HEK293 (cell line): ENCODE measurements around the gene GNAI2.
"Not testable (repeated sequence)": the region's sequence is repeated elsewhere in the genome, so short reads cannot be mapped to it uniquely, and the experiment has no call there.

ENCODE experiments used
- CTCF ChIA-PET: fragments of 350-600 bp; formaldehyde crosslinking; extraction: SDS; loops from one replicate; lab custom pipeline; 2021; ENCODE audit warnings: antibody characterized with exemption; lab: Yijun Ruan, JAX
- POLR2A ChIA-PET: fragments of 300-600 bp; formaldehyde crosslinking; extraction: SDS; loops from one replicate; lab custom pipeline; 2020; ENCODE audit warnings: antibody characterized with exemption, inconsistent platforms; lab: Yijun Ruan, JAX
- H3K27ac ChIP-seq: fragments of 200-500 bp; sonication (Bioruptor generic); 2 replicates; pipeline ENCODE4 v1.5.1; 2014; ENCODE audit warnings: low read depth, low read length, control low read depth, inconsistent platforms; ENCODE audit errors: extremely low read depth
- H3K36me3 ChIP-seq, 2 experiments: fragments of 200-500 bp in 1 of 2; sonication (Bioruptor generic) in 1 of 2; 1 replicate in 1 of 2; 2 replicates in 1 of 2; pipeline ENCODE4 v1.5.1; 2014 to 2017; ENCODE audit warnings: inconsistent platforms in 2 of 2, low read length in 2 of 2; ENCODE audit not compliant: control insufficient read depth in 2 of 2, insufficient read depth in 1 of 2
- H3K4me1 ChIP-seq: fragments of 200-500 bp; sonication (Bioruptor generic); 2 replicates; pipeline ENCODE4 v1.5.1; 2014; ENCODE audit warnings: mild to moderate bottlenecking, low read length, inconsistent platforms; ENCODE audit not compliant: control insufficient read depth, insufficient read depth
- H3K4me3 ChIP-seq: 2 replicates; pipeline ENCODE4 v1.5.1; 2011; ENCODE audit warnings: low read depth, mild to moderate bottlenecking, control low read depth, low read length, moderate library complexity
- H3K9me3 ChIP-seq: fragments of 200-500 bp; sonication (Bioruptor generic); 2 replicates; pipeline ENCODE4 v1.5.1; 2014; ENCODE audit warnings: low read depth, low read length, inconsistent platforms; ENCODE audit not compliant: control insufficient read depth, insufficient read depth
- GLI4 ChIP-seq: fragments of 450-650 bp; formaldehyde crosslinking; IDR thresholded peaks from 2 replicates; pipeline ENCODE4 v1.5.1; 2016; ENCODE audit warnings: missing biosample characterization, missing genetic modification characterization
- KLF1 ChIP-seq: fragments of 450-650 bp; formaldehyde crosslinking; IDR thresholded peaks from 2 replicates; pipeline ENCODE4 v1.5.1; 2016; ENCODE audit warnings: missing biosample characterization, missing genetic modification characterization
- SCRT2 ChIP-seq: fragments of 450-650 bp; formaldehyde crosslinking; IDR thresholded peaks from 2 replicates; pipeline ENCODE4 v1.5.1; 2016; ENCODE audit warnings: missing biosample characterization, missing genetic modification characterization
- SP7 ChIP-seq: fragments of 450-650 bp; formaldehyde crosslinking; IDR thresholded peaks from 2 replicates; pipeline ENCODE4 v1.5.1; 2016; ENCODE audit warnings: missing biosample characterization, missing genetic modification characterization
- ZBTB20 ChIP-seq: fragments of 450-650 bp; formaldehyde crosslinking; IDR thresholded peaks from 2 replicates; pipeline ENCODE4 v1.5.1; 2016; ENCODE audit warnings: missing biosample characterization, missing genetic modification characterization
- ZBTB48 ChIP-seq: fragments of 450-650 bp; formaldehyde crosslinking; IDR thresholded peaks from 2 replicates; pipeline ENCODE4 v1.5.1; 2016; ENCODE audit warnings: missing biosample characterization, missing genetic modification characterization
- ZFP3 ChIP-seq: fragments of 450-650 bp; formaldehyde crosslinking; IDR thresholded peaks from 2 replicates; pipeline ENCODE4 v1.5.1; 2016; ENCODE audit warnings: low read depth, missing biosample characterization, missing genetic modification characterization
- ZFP37 ChIP-seq: fragments of 450-650 bp; formaldehyde crosslinking; IDR thresholded peaks from 2 replicates; pipeline ENCODE4 v1.5.1; 2016; ENCODE audit warnings: missing biosample characterization, missing genetic modification characterization
- ZNF211 ChIP-seq: fragments of 450-650 bp; formaldehyde crosslinking; IDR thresholded peaks from 2 replicates; pipeline ENCODE4 v1.5.1; 2016; ENCODE audit warnings: low read depth, missing biosample characterization, missing genetic modification characterization
- ZNF274 ChIP-seq, 2 experiments: fragments of 200-500 bp in 1 of 2; fragments of 450-650 bp in 1 of 2; sonication (Bioruptor generic) in 1 of 2; formaldehyde crosslinking in 1 of 2; IDR thresholded peaks; 2 replicates each; pipeline versions ENCODE4 v1.5.1 to v1.6.1; 2014 to 2016; ENCODE audit warnings: borderline replicate concordance in 1 of 2, inconsistent platforms in 1 of 2, low read length in 1 of 2, missing biosample characterization in 1 of 2, missing genetic modification characterization in 1 of 2
- ZNF48 ChIP-seq: fragments of 450-650 bp; formaldehyde crosslinking; IDR thresholded peaks from 2 replicates; pipeline ENCODE4 v1.5.1; 2016; ENCODE audit warnings: missing biosample characterization, missing genetic modification characterization
- ZNF521 ChIP-seq: fragments of 450-650 bp; formaldehyde crosslinking; IDR thresholded peaks from 2 replicates; pipeline ENCODE4 v1.5.1; 2017; ENCODE audit warnings: missing biosample characterization, mild to moderate bottlenecking, missing genetic modification characterization
- ZNF600 ChIP-seq: fragments of 450-650 bp; formaldehyde crosslinking; IDR thresholded peaks from 2 replicates; pipeline ENCODE4 v1.5.1; 2016; ENCODE audit warnings: missing biosample characterization, missing genetic modification characterization
- ZNF610 ChIP-seq: fragments of 450-650 bp; formaldehyde crosslinking; IDR thresholded peaks from 2 replicates; pipeline ENCODE4 v1.5.1; 2016; ENCODE audit warnings: missing biosample characterization, missing genetic modification characterization, borderline replicate concordance
- ZNF654 ChIP-seq: fragments of 450-650 bp; formaldehyde crosslinking; IDR thresholded peaks from 2 replicates; pipeline ENCODE4 v1.5.1; 2016; ENCODE audit warnings: low read depth, missing biosample characterization, missing genetic modification characterization
- ZNF658 ChIP-seq: fragments of 450-650 bp; formaldehyde crosslinking; IDR thresholded peaks from 2 replicates; pipeline ENCODE4; 2016; ENCODE audit warnings: missing biosample characterization, missing genetic modification characterization
- ZNF660 ChIP-seq: fragments of 450-650 bp; IDR thresholded peaks from 2 replicates; pipeline ENCODE4 v1.5.1; 2018; ENCODE audit warnings: missing biosample characterization, mild to moderate bottlenecking, missing genetic modification characterization
- TF ChIP-seq, protein P1 (sequence below): fragments of 450-650 bp; formaldehyde crosslinking; IDR thresholded peaks from 2 replicates; pipeline ENCODE4 v1.5.1; 2016; ENCODE audit warnings: missing biosample characterization, missing genetic modification characterization
- TF ChIP-seq, protein P2 (sequence below): fragments of 450-650 bp; formaldehyde crosslinking; IDR thresholded peaks from 2 replicates; pipeline ENCODE4 v1.5.1; 2017; ENCODE audit warnings: missing biosample characterization, missing genetic modification characterization
- TF ChIP-seq, protein P3 (sequence below): fragments of 450-650 bp; formaldehyde crosslinking; IDR thresholded peaks from 2 replicates; pipeline ENCODE4 v1.5.1; 2016; ENCODE audit warnings: missing biosample characterization, missing genetic modification characterization, borderline replicate concordance

GNAI2 gene

DNA sequence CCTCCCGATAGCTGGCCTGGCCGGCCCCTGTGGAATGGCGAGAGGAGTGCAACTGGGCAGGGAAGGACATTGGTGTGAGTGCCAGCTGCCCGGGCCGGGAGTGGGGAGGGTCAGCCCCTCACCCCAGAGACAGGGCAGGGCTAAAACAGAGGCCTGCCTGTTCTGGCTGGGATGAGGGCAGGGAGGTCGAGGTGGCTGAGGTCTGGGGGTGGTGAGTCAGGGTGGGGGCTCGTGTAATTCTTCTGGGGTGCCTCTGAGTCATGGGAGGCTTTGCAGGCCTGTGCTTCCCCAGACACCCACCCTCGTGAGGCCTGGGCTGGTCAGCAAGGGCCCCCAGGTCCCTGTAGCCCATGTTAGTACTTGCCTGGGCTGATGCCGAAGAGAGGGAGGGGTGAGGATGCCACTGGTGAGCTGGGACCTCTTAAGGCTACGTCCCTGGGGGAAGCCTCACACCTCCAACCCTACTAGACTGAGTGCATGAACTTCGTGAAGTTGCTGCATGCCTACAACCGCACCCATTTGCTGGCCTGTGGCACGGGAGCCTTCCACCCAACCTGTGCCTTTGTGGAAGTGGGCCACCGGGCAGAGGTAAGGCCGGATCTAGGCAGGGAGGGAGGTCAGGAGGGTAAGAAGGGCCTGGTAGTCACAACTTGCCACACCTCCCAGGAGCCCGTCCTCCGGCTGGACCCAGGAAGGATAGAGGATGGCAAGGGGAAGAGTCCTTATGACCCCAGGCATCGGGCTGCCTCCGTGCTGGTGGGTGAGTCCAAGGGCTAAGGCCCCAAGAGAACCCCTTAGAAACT is 34.6 kb downstream of the GNAI2 start (continued):
- TF ChIP-seq ZNF521 (tag by site-specific recombination) (no peak), KLF1 (tag by site-specific recombination) (no peak), ZBTB20 (tag by site-specific recombination) (no peak), GLI4 (tag by site-specific recombination) (no peak), ZNF211 (tag by site-specific recombination) (no peak), ZNF48 (tag by site-specific recombination) (no peak)
- TF ChIP-seq, protein P1, sequence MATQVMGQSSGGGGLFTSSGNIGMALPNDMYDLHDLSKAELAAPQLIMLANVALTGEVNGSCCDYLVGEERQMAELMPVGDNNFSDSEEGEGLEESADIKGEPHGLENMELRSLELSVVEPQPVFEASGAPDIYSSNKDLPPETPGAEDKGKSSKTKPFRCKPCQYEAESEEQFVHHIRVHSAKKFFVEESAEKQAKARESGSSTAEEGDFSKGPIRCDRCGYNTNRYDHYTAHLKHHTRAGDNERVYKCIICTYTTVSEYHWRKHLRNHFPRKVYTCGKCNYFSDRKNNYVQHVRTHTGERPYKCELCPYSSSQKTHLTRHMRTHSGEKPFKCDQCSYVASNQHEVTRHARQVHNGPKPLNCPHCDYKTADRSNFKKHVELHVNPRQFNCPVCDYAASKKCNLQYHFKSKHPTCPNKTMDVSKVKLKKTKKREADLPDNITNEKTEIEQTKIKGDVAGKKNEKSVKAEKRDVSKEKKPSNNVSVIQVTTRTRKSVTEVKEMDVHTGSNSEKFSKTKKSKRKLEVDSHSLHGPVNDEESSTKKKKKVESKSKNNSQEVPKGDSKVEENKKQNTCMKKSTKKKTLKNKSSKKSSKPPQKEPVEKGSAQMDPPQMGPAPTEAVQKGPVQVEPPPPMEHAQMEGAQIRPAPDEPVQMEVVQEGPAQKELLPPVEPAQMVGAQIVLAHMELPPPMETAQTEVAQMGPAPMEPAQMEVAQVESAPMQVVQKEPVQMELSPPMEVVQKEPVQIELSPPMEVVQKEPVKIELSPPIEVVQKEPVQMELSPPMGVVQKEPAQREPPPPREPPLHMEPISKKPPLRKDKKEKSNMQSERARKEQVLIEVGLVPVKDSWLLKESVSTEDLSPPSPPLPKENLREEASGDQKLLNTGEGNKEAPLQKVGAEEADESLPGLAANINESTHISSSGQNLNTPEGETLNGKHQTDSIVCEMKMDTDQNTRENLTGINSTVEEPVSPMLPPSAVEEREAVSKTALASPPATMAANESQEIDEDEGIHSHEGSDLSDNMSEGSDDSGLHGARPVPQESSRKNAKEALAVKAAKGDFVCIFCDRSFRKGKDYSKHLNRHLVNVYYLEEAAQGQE, result no peak

DNA sequence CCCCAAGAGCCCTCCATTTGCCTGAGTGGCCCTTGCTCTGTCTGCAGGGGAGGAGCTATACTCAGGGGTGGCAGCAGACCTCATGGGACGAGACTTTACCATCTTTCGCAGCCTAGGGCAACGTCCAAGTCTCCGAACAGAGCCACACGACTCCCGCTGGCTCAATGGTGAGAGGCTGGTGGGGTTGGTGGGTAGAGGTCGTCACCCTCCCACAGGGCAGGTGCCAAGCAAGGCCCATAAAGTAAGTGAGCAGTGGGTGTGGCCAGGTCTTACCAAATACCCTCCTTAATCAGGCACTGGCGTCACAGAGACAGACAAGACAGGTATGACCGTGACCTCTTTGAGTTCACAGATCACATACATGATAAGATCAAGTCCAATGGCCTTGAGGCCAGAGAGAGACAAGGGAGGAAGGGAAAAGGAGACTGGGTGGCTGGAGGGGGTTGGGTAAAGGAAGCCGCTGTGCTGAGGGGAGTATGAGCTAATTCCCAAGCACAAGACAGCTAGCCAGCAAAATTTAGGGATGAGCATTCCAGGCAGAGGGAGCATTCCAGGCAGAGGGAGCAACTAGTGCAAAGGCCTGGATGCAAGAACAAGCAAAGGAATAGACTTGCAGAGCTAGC is 35.4 kb downstream of the GNAI2 start:
- Histone ChIP-seq H3K4me3 (no peak overlapping the region), H3K27ac (no peak overlapping the region), H3K4me1 (no peaks in the 10 kb centered on the region)
- CTCF ChIA-PET, result interaction anchor here (0.6 to 3.8 kb wide), 12 partner anchors 8 to 238 kb away, joined by 3 to 38 read pairs (median 5); no protein-coding TSS in a partner anchor
- TF ChIP-seq, protein P2, sequence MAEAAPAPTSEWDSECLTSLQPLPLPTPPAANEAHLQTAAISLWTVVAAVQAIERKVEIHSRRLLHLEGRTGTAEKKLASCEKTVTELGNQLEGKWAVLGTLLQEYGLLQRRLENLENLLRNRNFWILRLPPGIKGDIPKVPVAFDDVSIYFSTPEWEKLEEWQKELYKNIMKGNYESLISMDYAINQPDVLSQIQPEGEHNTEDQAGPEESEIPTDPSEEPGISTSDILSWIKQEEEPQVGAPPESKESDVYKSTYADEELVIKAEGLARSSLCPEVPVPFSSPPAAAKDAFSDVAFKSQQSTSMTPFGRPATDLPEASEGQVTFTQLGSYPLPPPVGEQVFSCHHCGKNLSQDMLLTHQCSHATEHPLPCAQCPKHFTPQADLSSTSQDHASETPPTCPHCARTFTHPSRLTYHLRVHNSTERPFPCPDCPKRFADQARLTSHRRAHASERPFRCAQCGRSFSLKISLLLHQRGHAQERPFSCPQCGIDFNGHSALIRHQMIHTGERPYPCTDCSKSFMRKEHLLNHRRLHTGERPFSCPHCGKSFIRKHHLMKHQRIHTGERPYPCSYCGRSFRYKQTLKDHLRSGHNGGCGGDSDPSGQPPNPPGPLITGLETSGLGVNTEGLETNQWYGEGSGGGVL, result no peak
- TF ChIP-seq ZNF654, result no peak
- TF ChIP-seq, all 188 proteins: peak for 0
- Histone ChIP-seq H3K9me3 (no peaks in the 10 kb centered on the region), H3K36me3 (no peaks in the 10 kb centered on the region)
- POLR2A ChIA-PET, result no interaction called here

DNA sequence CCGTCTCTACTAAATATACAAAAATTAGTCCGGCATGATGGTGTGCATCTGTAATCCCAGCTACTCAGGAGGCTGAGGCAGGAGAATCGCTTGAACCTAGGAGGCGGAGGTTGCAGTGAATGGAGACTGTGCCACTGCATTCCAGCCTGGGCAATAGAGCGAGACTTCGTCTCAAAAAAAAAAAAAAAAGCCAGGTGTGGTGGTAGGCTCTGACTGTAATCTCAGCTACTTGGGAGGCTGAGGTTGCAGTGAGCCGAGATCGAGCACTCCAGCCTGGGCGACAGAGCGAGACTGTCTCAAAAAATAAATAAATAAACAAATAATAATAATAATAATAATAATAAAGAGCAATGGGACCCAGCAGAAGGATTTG is 36.5 kb downstream of the GNAI2 start:
- POLR2A ChIA-PET, H3K4me1 ChIP-seq, H3K36me3 ChIP-seq, H3K4me3 ChIP-seq, H3K9me3 ChIP-seq, H3K27ac ChIP-seq: not testable (repeated sequence)
- CTCF ChIA-PET, result interaction anchor here (0.6 to 3.8 kb wide), 11 partner anchors 9 to 1145 kb away, joined by 3 to 38 read pairs (median 5); no protein-coding TSS in a partner anchor

DNA sequence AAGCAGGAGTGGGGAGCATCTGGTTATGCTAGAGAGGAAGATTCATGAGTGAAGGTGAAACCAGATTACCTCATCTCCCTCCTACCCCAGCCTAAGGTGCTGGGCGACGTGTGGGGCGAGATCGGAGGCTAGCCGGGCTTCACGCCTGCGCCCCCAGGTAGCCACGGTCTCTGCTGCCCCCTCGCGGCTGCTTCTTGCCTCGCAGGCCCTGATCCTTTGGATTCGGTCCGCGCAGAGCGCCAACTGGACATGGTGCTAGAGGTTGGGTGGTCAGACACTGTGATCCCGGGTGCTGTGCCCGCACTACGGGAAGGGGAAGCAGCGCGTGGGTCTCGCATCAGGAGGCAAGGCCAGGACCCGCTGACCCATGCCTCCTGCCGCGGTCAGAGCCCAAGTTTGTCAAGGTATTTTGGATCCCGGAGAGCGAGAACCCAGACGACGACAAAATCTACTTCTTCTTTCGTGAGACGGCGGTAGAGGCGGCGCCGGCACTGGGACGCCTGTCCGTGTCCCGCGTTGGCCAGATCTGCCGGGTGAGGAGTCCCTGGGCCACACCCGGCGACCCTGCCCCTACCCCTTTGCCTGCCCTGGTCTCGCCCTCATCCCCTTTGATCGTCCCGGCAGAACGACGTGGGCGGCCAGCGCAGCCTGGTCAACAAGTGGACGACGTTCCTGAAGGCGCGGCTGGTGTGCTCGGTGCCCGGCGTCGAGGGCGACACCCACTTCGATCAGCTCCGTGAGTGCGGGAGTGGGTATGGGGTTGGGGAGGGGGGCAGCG is 37.1 kb downstream of the GNAI2 start:
- ChIA-PET POLR2A (no interaction called here), CTCF (interaction anchor here (0.6 to 3.8 kb wide), 8 partner anchors 10 to 136 kb away, joined by 3 to 38 read pairs (median 8); no protein-coding TSS in a partner anchor)
- no peaks in the 10 kb centered on the region for H3K36me3 ChIP-seq
- H3K4me3 ChIP-seq, result no peak overlapping the region
- no peaks in the 10 kb centered on the region for H3K9me3 ChIP-seq
- H3K4me1 ChIP-seq, result no peaks in the 10 kb centered on the region
- H3K27ac ChIP-seq, result no peak overlapping the region
- TF ChIP-seq SCRT2 (peak; percentile 55), ZNF600 (peak; percentile 41; the same call in 1 of the 2 replicates), ZFP37 (no peak), ZBTB48 (tag by site-specific recombination) (no peak), SP7 (tag by site-specific recombination) (no peak), ZFP3 (tag by site-specific recombination) (no peak), ZNF654 (peak; percentile 82), ZNF660 (tag by site-specific recombination) (peak; percentile 40; the same call in 1 of the 2 replicates), ZNF658 (tag by site-specific recombination) (no peak), ZNF610 (no peak), ZNF274 (IDR thresholded peaks at IDR 0.05; ENCODE audit: low read length) (no peak), ZNF274 (tag by site-specific recombination; IDR thresholded peaks at IDR 0.05; ENCODE audit: borderline replicate concordance) (no peak)
- TF ChIP-seq, protein P3, sequence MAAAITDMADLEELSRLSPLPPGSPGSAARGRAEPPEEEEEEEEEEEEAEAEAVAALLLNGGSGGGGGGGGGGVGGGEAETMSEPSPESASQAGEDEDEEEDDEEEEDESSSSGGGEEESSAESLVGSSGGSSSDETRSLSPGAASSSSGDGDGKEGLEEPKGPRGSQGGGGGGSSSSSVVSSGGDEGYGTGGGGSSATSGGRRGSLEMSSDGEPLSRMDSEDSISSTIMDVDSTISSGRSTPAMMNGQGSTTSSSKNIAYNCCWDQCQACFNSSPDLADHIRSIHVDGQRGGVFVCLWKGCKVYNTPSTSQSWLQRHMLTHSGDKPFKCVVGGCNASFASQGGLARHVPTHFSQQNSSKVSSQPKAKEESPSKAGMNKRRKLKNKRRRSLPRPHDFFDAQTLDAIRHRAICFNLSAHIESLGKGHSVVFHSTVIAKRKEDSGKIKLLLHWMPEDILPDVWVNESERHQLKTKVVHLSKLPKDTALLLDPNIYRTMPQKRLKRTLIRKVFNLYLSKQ (tag by site-specific recombination), result no peak
